ENCODE data around the gene ADGRV1.

Gene ADGRV1

GRCh38 chr5:91111473-91112238 lies 553.1 kb downstream of the ADGRV1 start:
- Histone ChIP-seq H3K4me3 (replicated peaks; ENCODE audit: insufficient read depth, low read length) (no peak overlapping the region), H3K27me3 (ENCODE audit: insufficient read depth, poor library complexity, severe bottlenecking) (no peaks in the 10 kb centered on the region), H3K27ac (replicated peaks) (no peak overlapping the region)
- TF ChIP-seq REST (IDR thresholded peaks at IDR 0.05; ENCODE audit: insufficient replicate concordance, low read depth), result no peak
- no peak for TF ChIP-seq POLR2AphosphoS5 (IDR thresholded peaks at IDR 0.05; ENCODE audit: low read depth)
- no peak for TF ChIP-seq CTCF (IDR thresholded peaks at IDR 0.05; ENCODE audit: insufficient read depth, low read length)
- TF ChIP-seq SPI1 (IDR thresholded peaks at IDR 0.05; ENCODE audit: borderline replicate concordance, low read depth), result no peak
- no peak for TF ChIP-seq GABPA (IDR thresholded peaks at IDR 0.05; ENCODE audit: low read depth)
- DNase-seq (ENCODE audit: low read depth in 1 of 2, low spot score in 1 of 2), result peak; percentile 15 to 42

GRCh38 chr5:91114658-91115057 lies 556.1 kb downstream of the ADGRV1 start:
- no peaks in the 10 kb centered on the region for H3K27me3 ChIP-seq (ENCODE audit: insufficient read depth, poor library complexity, severe bottlenecking)
- H3K27ac ChIP-seq (replicated peaks), result no peak overlapping the region
- TF ChIP-seq REST (IDR thresholded peaks at IDR 0.05; ENCODE audit: insufficient replicate concordance, low read depth) (no peak), SPI1 (IDR thresholded peaks at IDR 0.05; ENCODE audit: borderline replicate concordance, low read depth) (no peak), POLR2AphosphoS5 (IDR thresholded peaks at IDR 0.05; ENCODE audit: low read depth) (no peak), CTCF (IDR thresholded peaks at IDR 0.05; ENCODE audit: insufficient read depth, low read length) (no peak), GABPA (IDR thresholded peaks at IDR 0.05; ENCODE audit: low read depth) (no peak)
- DNase-seq (ENCODE audit: low read depth in 1 of 2, low spot score in 1 of 2), result no peak
- no peak overlapping the region for H3K4me3 ChIP-seq (replicated peaks; ENCODE audit: insufficient read depth, low read length)

GRCh38 chr5:91118354-91118753 lies 559.8 kb downstream of the ADGRV1 start:
- Histone ChIP-seq H3K27ac (replicated peaks) (no peak overlapping the region), H3K27me3 (ENCODE audit: insufficient read depth, poor library complexity, severe bottlenecking) (no peaks in the 10 kb centered on the region), H3K4me3 (replicated peaks; ENCODE audit: insufficient read depth, low read length) (no peak overlapping the region)
- no peak for TF ChIP-seq GABPA (IDR thresholded peaks at IDR 0.05; ENCODE audit: low read depth)
- TF ChIP-seq POLR2AphosphoS5 (IDR thresholded peaks at IDR 0.05; ENCODE audit: low read depth), result no peak
- TF ChIP-seq REST (IDR thresholded peaks at IDR 0.05; ENCODE audit: insufficient replicate concordance, low read depth), result no peak
- DNase-seq (ENCODE audit: low read depth in 1 of 2, low spot score in 1 of 2), result no peak

Data from HL-60 (cell line).